Activated CD8-positive, alpha-beta T cell treated with anti-CD3 and anti-CD28 coated beads for 36 hours (primary cell): ENCODE measurements around the gene SEMA6C. TPM values are rescaled to one million over a fixed set of nuclear protein-coding genes. Genes with fewer than 3 reads are reported as not detected.

Experiments
- ATAC-seq: fragments of 200-7000 bp; cut with Tn5 transposase; one replicate; pipeline ENCODE4 v1.10.0; 2021; ENCODE audit warnings: mild to moderate bottlenecking, moderate library complexity
- CTCF ChIA-PET: fragments of 350-600 bp; sonication (Branson Sonifier 250); formaldehyde crosslinking; loops from one replicate; lab custom pipeline; 2021; ENCODE audit warnings: antibody characterized with exemption; lab: Charles Lee
- POLR2A ChIA-PET: fragments of 350-600 bp; sonication (Branson Sonifier 250); formaldehyde crosslinking; loops from one replicate; lab custom pipeline; 2021; ENCODE audit warnings: antibody characterized with exemption; lab: Charles Lee
- DNase-seq: peaks from one replicate; pipeline ENCODE4 v3.0.0-alpha.2; 2020
- H3K27ac Mint-ChIP-seq: one replicate; pipeline ENCODE4 v1.8.0; 2021; ENCODE audit warnings: mild to moderate bottlenecking, mixed read lengths
- H3K27me3 Mint-ChIP-seq: one replicate; pipeline ENCODE4 v1.8.0; 2021; ENCODE audit warnings: mixed read lengths
- H3K36me3 Mint-ChIP-seq: one replicate; pipeline ENCODE4 v1.8.0; 2021; ENCODE audit warnings: low read depth, mixed read lengths
- H3K4me1 Mint-ChIP-seq: one replicate; pipeline ENCODE4 v1.8.0; 2021; ENCODE audit warnings: low read depth, mixed read lengths
- H3K4me3 Mint-ChIP-seq: one replicate; pipeline ENCODE4 v1.8.0; 2021; ENCODE audit warnings: mild to moderate bottlenecking, moderate library complexity, mixed read lengths
- H3K9me3 Mint-ChIP-seq: one replicate; pipeline ENCODE4 v1.8.0; 2021; ENCODE audit warnings: mixed read lengths
- intact Hi-C: fragments of 100-400 bp; cut with micrococcal nuclease; formaldehyde crosslinking; loops from one replicate; pipeline ENCODE4 v1.10.0; 2022
- total RNA-seq, 2 experiments: library from RNA; stranded (reverse); gene quantifications; one replicate each; pipeline ENCODE4 v1.2.3, GENCODE V29; 2021
- TF ChIP-seq, protein P1 (sequence below): fragments of 200-600 bp; IDR thresholded peaks from one replicate; pipeline ENCODE4 v1.8.0; 2022; ENCODE audit warnings: antibody characterized with exemption, mild to moderate bottlenecking

The SEMA6C gene
- total RNA-seq, 2 experiments from 2014 or later, result 3.4 to 3.7 TPM

GRCh38 chr1:151167116-151167515, 20.7 kb upstream of the SEMA6C start:
- TF ChIP-seq, protein P1, sequence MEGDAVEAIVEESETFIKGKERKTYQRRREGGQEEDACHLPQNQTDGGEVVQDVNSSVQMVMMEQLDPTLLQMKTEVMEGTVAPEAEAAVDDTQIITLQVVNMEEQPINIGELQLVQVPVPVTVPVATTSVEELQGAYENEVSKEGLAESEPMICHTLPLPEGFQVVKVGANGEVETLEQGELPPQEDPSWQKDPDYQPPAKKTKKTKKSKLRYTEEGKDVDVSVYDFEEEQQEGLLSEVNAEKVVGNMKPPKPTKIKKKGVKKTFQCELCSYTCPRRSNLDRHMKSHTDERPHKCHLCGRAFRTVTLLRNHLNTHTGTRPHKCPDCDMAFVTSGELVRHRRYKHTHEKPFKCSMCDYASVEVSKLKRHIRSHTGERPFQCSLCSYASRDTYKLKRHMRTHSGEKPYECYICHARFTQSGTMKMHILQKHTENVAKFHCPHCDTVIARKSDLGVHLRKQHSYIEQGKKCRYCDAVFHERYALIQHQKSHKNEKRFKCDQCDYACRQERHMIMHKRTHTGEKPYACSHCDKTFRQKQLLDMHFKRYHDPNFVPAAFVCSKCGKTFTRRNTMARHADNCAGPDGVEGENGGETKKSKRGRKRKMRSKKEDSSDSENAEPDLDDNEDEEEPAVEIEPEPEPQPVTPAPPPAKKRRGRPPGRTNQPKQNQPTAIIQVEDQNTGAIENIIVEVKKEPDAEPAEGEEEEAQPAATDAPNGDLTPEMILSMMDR, result no peak
- ChIA-PET CTCF (interaction anchor here (1.1 to 2.6 kb wide), 7 partner anchors 10 to 171 kb away, joined by 3 to 13 read pairs (median 5); partner anchors contain the start of genes TNFAIP8L2 and VPS72), POLR2A (interaction anchor here (1.0 to 3.3 kb wide), 4 partner anchors 10 to 72 kb away, joined by 3 to 25 read pairs (median 12); partner anchors contain the start of genes TNFAIP8L2 and VPS72)
- Mint-ChIP-seq H3K4me1 (peaks cover 38% of the 10 kb centered on the region), H3K27ac (peak overlapping the region; percentile 94), H3K9me3 (no peaks in the 10 kb centered on the region), H3K27me3 (no peaks in the 10 kb centered on the region), H3K4me3 (peak overlapping the region; percentile 91), H3K36me3 (peaks cover 42% of the 10 kb centered on the region)
- DNase-seq, result no peak
- no peak for ATAC-seq
- intact Hi-C loops, result no loop called here

GRCh38 chr1:151166505-151166956, 20.1 kb upstream of the SEMA6C start:
- H3K4me1 Mint-ChIP-seq, result peaks cover 44% of the 10 kb centered on the region
- DNase-seq, result peak; percentile 23
- H3K27ac Mint-ChIP-seq, result peak overlapping the region; percentile 94
- ATAC-seq, result peak; percentile 0
- no peaks in the 10 kb centered on the region for H3K9me3 Mint-ChIP-seq
- TF ChIP-seq, protein P1, result no peak
- POLR2A ChIA-PET, result interaction anchor here (0.6 to 3.3 kb wide), 8 partner anchors 9 to 183 kb away, joined by 3 to 25 read pairs (median 3); partner anchors contain the start of genes PSMD4, TNFAIP8L2 and VPS72
- no peaks in the 10 kb centered on the region for H3K27me3 Mint-ChIP-seq
- H3K36me3 Mint-ChIP-seq, result peaks cover 48% of the 10 kb centered on the region
- intact Hi-C loops, result no loop called here
- CTCF ChIA-PET, result interaction anchor here (1.1 to 2.6 kb wide), 6 partner anchors 9 to 171 kb away, joined by 3 to 13 read pairs (median 4); partner anchors contain the start of genes TNFAIP8L2 and VPS72
- peak overlapping the region; percentile 91 for H3K4me3 Mint-ChIP-seq

DNA sequence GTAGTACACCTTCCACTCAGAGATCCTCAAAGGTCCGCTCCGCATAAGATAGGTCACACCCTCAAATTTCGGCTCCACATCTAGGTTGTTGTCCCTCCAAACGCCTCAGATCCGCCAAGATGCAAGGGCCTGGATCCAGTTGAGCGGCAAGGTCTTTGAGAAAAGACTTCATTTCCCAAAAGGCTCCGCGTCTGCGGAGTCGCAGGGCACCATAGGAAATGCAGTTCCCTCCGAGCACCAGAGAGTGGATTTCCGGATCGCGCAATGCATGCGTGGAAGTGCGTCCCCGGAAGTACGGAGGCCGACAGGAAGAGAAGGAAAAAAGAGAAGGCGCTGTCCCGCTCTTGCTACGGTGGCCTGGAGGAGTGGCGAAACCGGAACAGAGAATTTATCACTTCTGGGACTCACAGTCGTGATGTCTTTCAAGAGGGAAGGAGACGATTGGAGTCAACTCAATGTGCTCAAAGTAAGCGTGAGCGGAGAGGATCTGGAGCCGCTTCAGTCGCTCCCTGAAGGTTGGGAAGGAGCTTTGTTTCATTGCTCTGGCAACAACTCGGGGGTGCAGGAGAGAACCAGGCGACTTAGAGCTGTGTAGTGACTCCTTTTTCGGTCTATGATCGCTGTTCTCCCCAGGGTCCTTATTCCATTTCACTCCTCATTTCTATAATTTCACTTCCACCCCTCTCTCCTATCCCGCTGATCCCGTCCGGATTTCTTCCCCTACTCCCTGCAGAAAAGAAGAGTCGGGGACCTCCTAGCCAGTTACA, 19.5 kb upstream of the SEMA6C start, which contains the start of the genes LYSMD1 and SCNM1:
Gene LYSMD1, minus strand, starts transcription at position 165 of the 767 bp plus-strand sequence. CDS start 644 bp downstream, outside the sequence.
Gene SCNM1, plus strand, starts transcription at position 407 of the 767 bp plus-strand sequence. Its CDS starts 9 bp downstream, at position 416.
- ATAC-seq, result peak; percentile 97
- peak within 1 kb of the TSS; percentile 94 for H3K27ac Mint-ChIP-seq
- POLR2A ChIA-PET, result interaction anchor here (0.6 to 3.3 kb wide), 9 partner anchors 8 to 182 kb away, joined by 3 to 25 read pairs (median 3); partner anchors contain the start of genes PSMD4, TNFAIP8L2 and VPS72

DNA sequence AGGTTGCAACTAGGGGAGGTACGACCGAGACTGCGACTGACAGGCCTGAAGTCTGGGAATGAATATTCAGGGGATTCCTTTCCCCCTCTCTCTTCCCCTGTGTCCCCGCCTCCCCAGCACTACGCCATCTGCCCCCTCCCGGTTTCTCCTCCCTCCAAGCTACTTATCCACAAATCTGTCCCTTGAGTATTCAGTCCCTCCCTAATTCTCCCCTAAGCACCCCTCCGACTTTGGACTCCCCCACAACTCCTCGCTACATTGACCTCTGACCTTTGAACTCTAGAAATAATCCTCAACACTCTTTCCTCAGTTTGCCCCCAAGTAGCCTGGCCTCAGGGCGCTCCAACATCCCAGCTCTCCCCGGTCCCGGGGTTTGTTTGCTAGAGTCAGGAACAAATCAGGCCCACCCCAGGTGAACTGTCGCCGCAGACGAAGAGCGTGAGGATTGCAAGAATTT, 18.9 kb upstream of the SEMA6C start:
- TF ChIP-seq, protein P1, result no peak
- ChIA-PET POLR2A (interaction anchor here (0.9 to 3.3 kb wide), 4 partner anchors 8 to 141 kb away, joined by 3 to 25 read pairs (median 12); partner anchors contain the start of genes TNFAIP8L2 and VPS72), CTCF (interaction anchor here (0.9 to 1.7 kb wide), 2 partner anchors 9 to 10 kb away, joined by 3 to 6 read pairs; partner anchors contain the start of gene TNFAIP8L2)
- peak overlapping the region; percentile 91 for H3K4me3 Mint-ChIP-seq
- H3K27ac Mint-ChIP-seq, result peak overlapping the region; percentile 94
- ATAC-seq, result peak; percentile 1
- peaks cover 54% of the 10 kb centered on the region for H3K36me3 Mint-ChIP-seq
- intact Hi-C loops, result loop anchor here (1.0 kb wide), 1 partner anchor 9 kb away; the partner anchor contains the start of gene TNFAIP8L2
- peak; percentile 18 for DNase-seq
- H3K4me1 Mint-ChIP-seq, result peaks cover 53% of the 10 kb centered on the region
- no peaks in the 10 kb centered on the region for H3K27me3 Mint-ChIP-seq
- H3K9me3 Mint-ChIP-seq, result no peaks in the 10 kb centered on the region

More for the DNA sequence above, 19.5 kb upstream of the SEMA6C start, which contains the start of the genes LYSMD1 and SCNM1:
- H3K4me3 Mint-ChIP-seq, result peak within 1 kb of the TSS; percentile 91
- no peaks in the 10 kb centered on the region for H3K27me3 Mint-ChIP-seq
- H3K36me3 Mint-ChIP-seq, result peaks cover 49% of the 10 kb centered on the region
- H3K4me1 Mint-ChIP-seq, result peaks cover 46% of the 10 kb centered on the region
- CTCF ChIA-PET, result interaction anchor here (1.1 to 2.6 kb wide), 5 partner anchors 9 to 86 kb away, joined by 3 to 13 read pairs (median 5); partner anchors contain the start of genes TNFAIP8L2 and VPS72
- DNase-seq, result peak; percentile 98
- TF ChIP-seq, protein P1, result no peak
- intact Hi-C loops, result loop anchor here (1.0 kb wide), 1 partner anchor 10 kb away; the partner anchor contains the start of gene TNFAIP8L2
- no peaks in the 10 kb centered on the region for H3K9me3 Mint-ChIP-seq
